Brain microvascular endothelial cell (primary cell): Measurements from ENCODE around the gene FBXL19.

Experiments
- DNase-seq: peaks from one replicate; pipeline ENCODE4 v3.0.0-alpha.2; 2020
- H3K27ac ChIP-seq: fragments of 250-450 bp; sonication (Bioruptor Pico); 2 replicates; pipeline ENCODE4 v1.5.1; 2020; ENCODE audit warnings: mild to moderate bottlenecking, moderate library complexity
- H3K27me3 ChIP-seq: fragments of 250-450 bp; sonication (Bioruptor Pico); replicated peaks from 2 replicates; pipeline ENCODE4 v1.5.1; 2020; ENCODE audit warnings: mild to moderate bottlenecking
- H3K36me3 ChIP-seq: fragments of 250-450 bp; sonication (Bioruptor Pico); replicated peaks from 2 replicates; pipeline ENCODE4 v1.5.1; 2020; ENCODE audit warnings: mild to moderate bottlenecking
- H3K4me3 ChIP-seq: 2 replicates; pipeline ENCODE4 v1.5.1; 2011; ENCODE audit warnings: low read depth, mild to moderate bottlenecking, control low read depth, low read length, moderate library complexity
- in situ Hi-C: cut with HindIII; loops from 2 replicates; pipeline ENCODE4 v1.10.0; 2017; ENCODE audit warnings: low sequenced_read_pairs, low pct_ligation_motif_present
- TF ChIP-seq, protein P1 (sequence below): IDR thresholded peaks from 2 replicates; pipeline ENCODE4 v1.5.1; 2011; ENCODE audit warnings: low read depth, mild to moderate bottlenecking, moderate library complexity, low read length, control low read depth, inconsistent platforms; ENCODE audit errors: missing control alignments

FBXL19 gene

DNA sequence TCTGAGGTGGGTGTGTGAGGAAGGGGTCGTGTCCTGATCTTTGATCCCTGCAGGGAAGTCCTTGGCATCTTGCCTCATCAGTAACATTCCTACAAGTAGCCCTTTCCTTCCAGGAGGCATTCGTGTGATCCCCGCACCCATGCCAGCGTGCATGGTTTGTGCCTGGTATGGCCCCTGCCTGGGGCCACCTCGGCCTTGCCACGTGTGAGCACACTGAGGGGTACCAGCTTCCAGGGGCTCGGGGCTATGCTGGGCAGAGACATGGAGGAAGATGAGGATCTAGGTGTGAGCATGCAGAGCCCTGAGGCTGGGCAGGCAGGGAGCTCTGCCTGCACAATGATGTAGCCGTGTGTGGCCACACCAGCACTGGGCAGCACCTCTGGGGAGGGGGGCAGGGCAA lies 67.7 kb downstream of the FBXL19 start:
- TF ChIP-seq, protein P1, sequence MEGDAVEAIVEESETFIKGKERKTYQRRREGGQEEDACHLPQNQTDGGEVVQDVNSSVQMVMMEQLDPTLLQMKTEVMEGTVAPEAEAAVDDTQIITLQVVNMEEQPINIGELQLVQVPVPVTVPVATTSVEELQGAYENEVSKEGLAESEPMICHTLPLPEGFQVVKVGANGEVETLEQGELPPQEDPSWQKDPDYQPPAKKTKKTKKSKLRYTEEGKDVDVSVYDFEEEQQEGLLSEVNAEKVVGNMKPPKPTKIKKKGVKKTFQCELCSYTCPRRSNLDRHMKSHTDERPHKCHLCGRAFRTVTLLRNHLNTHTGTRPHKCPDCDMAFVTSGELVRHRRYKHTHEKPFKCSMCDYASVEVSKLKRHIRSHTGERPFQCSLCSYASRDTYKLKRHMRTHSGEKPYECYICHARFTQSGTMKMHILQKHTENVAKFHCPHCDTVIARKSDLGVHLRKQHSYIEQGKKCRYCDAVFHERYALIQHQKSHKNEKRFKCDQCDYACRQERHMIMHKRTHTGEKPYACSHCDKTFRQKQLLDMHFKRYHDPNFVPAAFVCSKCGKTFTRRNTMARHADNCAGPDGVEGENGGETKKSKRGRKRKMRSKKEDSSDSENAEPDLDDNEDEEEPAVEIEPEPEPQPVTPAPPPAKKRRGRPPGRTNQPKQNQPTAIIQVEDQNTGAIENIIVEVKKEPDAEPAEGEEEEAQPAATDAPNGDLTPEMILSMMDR, result no peak
- H3K4me3 ChIP-seq, result no peak overlapping the region
- no peaks in the 10 kb centered on the region for H3K36me3 ChIP-seq
- no peak overlapping the region for H3K27ac ChIP-seq
- no peaks in the 10 kb centered on the region for H3K27me3 ChIP-seq
- no peak for DNase-seq
- in situ Hi-C loops, result no loop called here

DNA sequence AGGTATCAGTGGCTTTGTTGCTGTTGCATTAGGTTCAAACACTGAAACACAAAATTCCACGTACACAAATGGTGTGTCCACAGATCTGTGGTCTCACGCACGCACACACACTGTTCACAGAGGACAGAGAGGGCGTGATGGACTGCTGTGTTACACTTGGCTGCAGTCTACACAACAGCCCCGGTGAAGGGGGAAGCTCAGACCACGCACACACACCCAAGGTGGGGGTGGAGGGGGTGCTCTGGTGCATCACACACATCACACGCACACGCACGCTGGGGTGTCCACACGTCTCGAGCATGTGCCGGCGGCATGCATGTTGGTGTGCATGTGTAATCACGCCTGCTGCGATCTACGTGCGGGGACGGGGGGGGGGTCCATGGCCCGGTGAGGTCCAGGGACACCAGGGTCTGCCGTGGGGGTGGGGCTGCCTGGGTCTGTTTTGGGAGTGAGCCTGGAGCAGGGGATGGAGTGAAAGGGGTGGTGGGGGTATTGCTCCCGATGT lies 69.0 kb downstream of the FBXL19 start:
- DNase-seq, result no peak
- in situ Hi-C loops, result no loop called here

DNA sequence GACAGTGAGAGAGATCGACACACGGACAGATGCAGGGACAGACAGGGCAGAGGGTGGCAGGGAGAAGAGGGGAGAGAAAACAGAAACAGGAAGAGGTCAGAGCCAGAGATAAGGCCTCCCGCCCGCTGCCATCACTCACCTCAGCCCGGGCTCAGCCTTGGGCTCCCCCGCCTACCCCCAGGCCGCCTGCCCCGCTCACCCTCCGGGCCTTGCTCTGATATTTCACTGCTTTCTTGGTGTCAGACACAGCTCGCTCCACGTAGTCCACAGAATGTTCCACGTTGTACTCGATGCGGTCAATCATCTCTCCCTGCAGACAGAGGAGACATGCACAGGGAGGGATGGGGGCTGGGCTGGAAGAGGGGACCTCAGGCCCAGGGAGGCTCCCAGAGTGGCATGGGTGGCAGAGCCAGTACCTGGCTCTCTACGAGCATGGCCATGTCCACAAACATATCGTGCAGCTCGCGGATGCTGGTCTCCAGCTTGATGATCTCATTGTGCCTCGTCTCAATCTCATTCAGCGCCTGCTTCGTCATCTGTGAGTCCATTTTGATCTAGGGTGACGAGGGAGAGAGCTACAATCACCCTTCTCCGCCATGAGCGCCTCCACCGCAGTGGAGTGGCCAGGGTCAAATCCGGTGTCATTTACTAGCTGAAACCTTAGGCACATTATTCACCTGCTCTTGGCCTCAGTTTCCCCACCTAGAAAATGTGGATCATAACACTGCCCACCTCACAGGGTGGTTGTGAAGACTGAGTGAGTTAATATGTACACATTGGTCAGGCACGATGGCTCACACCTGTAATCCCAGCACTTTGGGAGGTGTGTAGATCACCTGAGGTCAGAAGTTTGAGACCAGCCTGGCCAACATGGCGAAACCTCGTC lies 69.8 kb downstream of the FBXL19 start:
- Histone ChIP-seq H3K36me3 (no peaks in the 10 kb centered on the region), H3K27ac (no peak overlapping the region), H3K4me3 (no peak overlapping the region), H3K27me3 (no peaks in the 10 kb centered on the region)
- TF ChIP-seq, protein P1, result no peak
- DNase-seq, result no peak
- in situ Hi-C loops, result no loop called here

More for the DNA sequence above, 69.0 kb downstream of the FBXL19 start:
- no peak overlapping the region for H3K27ac ChIP-seq
- no peak overlapping the region for H3K4me3 ChIP-seq
- TF ChIP-seq, protein P1, result no peak
- H3K36me3 ChIP-seq, result no peaks in the 10 kb centered on the region
- no peaks in the 10 kb centered on the region for H3K27me3 ChIP-seq

DNA sequence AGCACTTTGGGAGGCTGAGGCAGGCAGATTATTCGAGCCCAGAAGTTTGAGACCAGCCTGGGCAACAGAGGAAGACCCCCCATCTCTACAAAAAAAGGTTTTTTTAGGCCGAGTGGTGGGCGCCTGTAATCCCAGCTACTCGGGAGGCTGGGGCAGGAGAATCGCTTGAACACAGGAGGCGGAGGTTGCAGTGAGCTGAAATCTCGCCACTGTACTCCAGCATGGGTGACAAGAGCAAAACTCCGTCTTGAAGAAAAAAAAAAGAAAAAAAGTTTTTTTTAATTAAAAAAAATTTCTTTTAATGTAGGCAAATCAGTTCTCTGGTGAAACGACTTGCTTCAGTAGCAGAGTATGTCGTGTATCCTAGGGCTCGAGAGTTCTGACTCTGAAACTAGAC lies 72.6 kb downstream of the FBXL19 start:
- in situ Hi-C loops, result no loop called here
- H3K36me3 ChIP-seq, result no peaks in the 10 kb centered on the region
- no peak for DNase-seq
- H3K4me3 ChIP-seq, result no peak overlapping the region
- TF ChIP-seq, protein P1, result no peak
- no peaks in the 10 kb centered on the region for H3K27me3 ChIP-seq
- H3K27ac ChIP-seq, result no peak overlapping the region

DNA sequence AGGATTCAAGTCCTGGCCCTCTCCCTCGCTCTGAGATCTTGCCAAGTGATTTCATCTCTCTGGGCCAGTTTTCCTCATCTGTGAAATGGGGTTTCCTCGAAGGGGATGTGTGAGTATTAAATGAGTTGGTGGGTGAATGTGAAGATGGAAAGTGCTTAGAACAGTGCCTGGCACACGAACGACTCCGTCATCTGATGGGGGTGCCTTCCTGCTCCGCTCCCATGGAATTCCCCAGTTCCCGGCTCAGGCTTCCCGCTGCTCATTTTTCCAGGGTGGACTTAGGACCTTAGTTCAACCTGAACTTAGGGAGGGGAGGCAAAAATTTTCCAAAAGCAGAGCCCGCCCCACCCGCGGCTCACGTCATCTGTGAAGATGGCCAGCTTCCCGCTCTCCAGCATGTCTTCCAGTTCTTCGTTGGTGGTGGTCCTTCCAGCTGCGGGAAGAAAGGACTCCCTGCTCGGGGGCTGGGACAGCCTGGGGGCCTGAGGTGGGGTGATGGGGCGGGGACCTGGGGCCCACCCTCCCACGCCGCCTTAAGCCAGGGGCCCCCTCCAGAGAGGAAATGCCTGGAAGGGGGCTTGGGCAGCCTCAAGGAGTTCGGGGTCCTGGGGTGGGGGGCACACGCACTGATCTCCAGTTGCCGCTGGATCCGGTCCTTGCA lies 73.1 kb downstream of the FBXL19 start:
- H3K27me3 ChIP-seq, result no peaks in the 10 kb centered on the region
- TF ChIP-seq, protein P1, result no peak
- no peak for DNase-seq
- H3K4me3 ChIP-seq, result peak overlapping the region; percentile 58
- no peaks in the 10 kb centered on the region for H3K36me3 ChIP-seq
- no peak overlapping the region for H3K27ac ChIP-seq
- in situ Hi-C loops, result no loop called here
